HG02870 (cell line): ENCODE results near the gene MRPL37.
"Not testable (repeated sequence)": the region's sequence is repeated elsewhere in the genome, so short reads cannot be mapped to it uniquely, and the experiment has no call there.

Source experiments
- ATAC-seq: cut with Tn5 transposase; IDR thresholded peaks from one replicate; pipeline ENCODE4 v1.9.1; 2021; ENCODE audit warnings: mild to moderate bottlenecking, moderate library complexity; ENCODE audit not compliant: unreplicated experiment

The MRPL37 gene

GRCh38 chr1:54199765-54200518 lies at the start of gene MRPL37, which contains the start of gene CYB5RL:
TSS of gene MRPL37 (plus strand) at chr1:54200167. CDS start at chr1:54200244, 77 bp downstream.
TSS of gene CYB5RL (minus strand) at chr1:54200030. CDS start at chr1:54195616, 4,414 bp downstream.
- ATAC-seq, result peak; percentile 94

GRCh38 chr1:54151013-54151412 lies 49.0 kb upstream of the MRPL37 start:
- no peak for ATAC-seq

GRCh38 chr1:54152696-54153095 lies 47.3 kb upstream of the MRPL37 start, which contains the start of gene CDCP2:
TSS of gene CDCP2 (minus strand) at chr1:54153000. CDS start at chr1:54152922, 78 bp downstream.
- ATAC-seq, result no peak

- ATAC-seq, result no peak
Measured at GRCh38 chr1:54153535-54154439, 46.2 kb upstream of the MRPL37 start.

GRCh38 chr1:54156201-54156600 lies 43.8 kb upstream of the MRPL37 start:
- no peak for ATAC-seq

- ATAC-seq, result no peak
Measured at GRCh38 chr1:54156986-54157385, 43.0 kb upstream of the MRPL37 start.

GRCh38 chr1:54157401-54157800 lies 42.6 kb upstream of the MRPL37 start:
- ATAC-seq, result no peak

- no peak for ATAC-seq
Measured at GRCh38 chr1:54158071-54158470, 41.9 kb upstream of the MRPL37 start.

GRCh38 chr1:54159733-54160316 lies 40.1 kb upstream of the MRPL37 start:
- no peak for ATAC-seq

GRCh38 chr1:54160351-54160750 lies 39.6 kb upstream of the MRPL37 start:
- ATAC-seq, result no peak

- ATAC-seq, result no peak
Measured at GRCh38 chr1:54161495-54162168, 38.3 kb upstream of the MRPL37 start.

- no peak for ATAC-seq
Measured at GRCh38 chr1:54163051-54163450, 36.9 kb upstream of the MRPL37 start.

GRCh38 chr1:54163573-54163972 lies 36.4 kb upstream of the MRPL37 start:
- no peak for ATAC-seq

GRCh38 chr1:54165146-54165545 lies 34.8 kb upstream of the MRPL37 start:
- ATAC-seq, result no peak

- ATAC-seq, result not testable (repeated sequence)
Measured at GRCh38 chr1:54166357-54166756, 33.6 kb upstream of the MRPL37 start.

GRCh38 chr1:54167422-54168139 lies 32.4 kb upstream of the MRPL37 start:
- ATAC-seq, result no peak

GRCh38 chr1:54168206-54168965 lies 31.6 kb upstream of the MRPL37 start:
- ATAC-seq, result no peak

- no peak for ATAC-seq
Measured at GRCh38 chr1:54169068-54169467, 30.9 kb upstream of the MRPL37 start.

- no peak for ATAC-seq
Measured at GRCh38 chr1:54171016-54171415, 29.0 kb upstream of the MRPL37 start.
